GM19043 (cell line): ENCODE results near the gene RAB29.

Experiments used
- ATAC-seq: cut with Tn5 transposase; IDR thresholded peaks from one replicate; pipeline ENCODE4 v1.9.1; 2021; ENCODE audit warnings: low read depth; ENCODE audit not compliant: unreplicated experiment

Gene RAB29

DNA sequence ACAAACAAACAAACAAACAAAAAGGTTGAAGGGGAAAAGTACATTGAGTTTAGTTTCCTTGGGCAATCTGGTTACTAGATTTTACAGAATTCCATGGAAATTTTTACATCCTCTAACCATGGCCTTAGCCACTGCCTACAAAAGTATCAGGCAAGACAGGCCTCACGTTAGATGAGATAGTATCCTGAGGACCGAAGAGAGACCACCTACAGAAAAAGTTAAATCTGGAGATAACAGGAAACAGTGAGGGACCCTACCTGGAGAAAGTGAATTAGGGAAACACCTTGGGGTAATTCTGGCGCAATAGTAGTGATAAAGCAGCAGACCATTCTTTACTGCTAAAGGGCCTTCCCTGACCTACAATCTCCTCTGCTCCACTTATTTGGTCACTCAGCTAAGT, 8.7 kb downstream of the RAB29 start:
- no peak for ATAC-seq

- ATAC-seq: no peak
Measured at GRCh38 chr1:205766038-205766437, 9.2 kb downstream of the RAB29 start.

DNA sequence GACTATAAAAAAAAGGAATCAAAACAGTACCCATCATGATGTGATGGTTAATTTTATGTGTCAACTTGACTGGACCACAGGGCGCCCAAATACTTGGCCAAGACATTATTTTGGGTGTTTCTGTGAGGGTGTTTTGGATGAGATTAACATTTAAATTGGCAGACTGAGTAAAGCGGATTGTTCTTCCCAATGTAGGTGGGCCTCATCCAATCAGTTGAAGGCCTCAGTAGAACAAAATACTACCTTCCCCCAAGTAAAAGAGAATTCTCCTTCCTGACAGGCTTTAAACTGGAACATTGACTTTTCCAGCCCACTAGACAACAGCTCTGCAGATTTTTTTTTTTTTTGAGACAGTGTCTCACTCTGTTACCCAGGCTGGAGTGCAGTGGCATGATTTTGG, 10.7 kb downstream of the RAB29 start:
- ATAC-seq: no peak

DNA sequence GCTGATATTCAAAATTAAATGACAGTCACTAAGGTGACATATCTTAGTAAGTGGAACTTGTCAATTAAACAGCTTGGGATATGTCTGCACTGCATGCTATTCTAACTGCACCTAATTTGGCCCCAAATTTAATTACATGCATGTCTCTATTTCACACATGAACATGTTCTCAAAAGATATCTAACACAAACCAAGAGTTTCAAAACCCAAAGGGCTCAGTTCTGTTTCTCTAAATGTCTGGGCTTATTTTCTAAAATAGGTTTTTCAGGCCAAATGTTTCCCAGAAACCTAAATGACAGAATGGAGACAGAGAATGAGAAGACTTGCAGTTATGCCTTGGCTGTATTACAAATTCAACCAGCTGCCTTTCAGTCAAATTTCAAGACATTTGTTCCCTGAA, 11.3 kb downstream of the RAB29 start:
- ATAC-seq: no peak

- ATAC-seq: no peak
Measured at GRCh38 chr1:205760606-205761005, 14.7 kb downstream of the RAB29 start.

DNA sequence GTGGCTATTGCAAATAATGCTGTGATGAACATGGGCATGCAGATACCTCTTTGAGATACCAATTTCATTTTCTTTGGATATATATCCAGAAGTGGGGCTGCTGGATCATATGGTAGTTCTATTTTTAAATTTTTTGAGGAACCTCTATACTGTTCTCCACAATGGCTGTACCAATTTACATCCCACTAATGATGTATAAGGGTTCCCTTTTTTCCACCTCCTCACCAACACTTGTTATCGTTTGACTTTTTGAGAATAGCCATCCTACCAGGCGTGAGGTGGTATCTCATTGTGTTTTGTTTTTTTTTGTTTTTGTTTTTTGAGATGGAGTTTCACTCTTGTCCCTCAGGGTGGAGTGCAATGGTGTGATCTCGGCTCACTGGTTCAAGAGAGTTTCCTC, 18.7 kb downstream of the RAB29 start:
- no peak for ATAC-seq

GRCh38 chr1:205754857-205755256, 20.4 kb downstream of the RAB29 start:
- ATAC-seq: no peak

DNA sequence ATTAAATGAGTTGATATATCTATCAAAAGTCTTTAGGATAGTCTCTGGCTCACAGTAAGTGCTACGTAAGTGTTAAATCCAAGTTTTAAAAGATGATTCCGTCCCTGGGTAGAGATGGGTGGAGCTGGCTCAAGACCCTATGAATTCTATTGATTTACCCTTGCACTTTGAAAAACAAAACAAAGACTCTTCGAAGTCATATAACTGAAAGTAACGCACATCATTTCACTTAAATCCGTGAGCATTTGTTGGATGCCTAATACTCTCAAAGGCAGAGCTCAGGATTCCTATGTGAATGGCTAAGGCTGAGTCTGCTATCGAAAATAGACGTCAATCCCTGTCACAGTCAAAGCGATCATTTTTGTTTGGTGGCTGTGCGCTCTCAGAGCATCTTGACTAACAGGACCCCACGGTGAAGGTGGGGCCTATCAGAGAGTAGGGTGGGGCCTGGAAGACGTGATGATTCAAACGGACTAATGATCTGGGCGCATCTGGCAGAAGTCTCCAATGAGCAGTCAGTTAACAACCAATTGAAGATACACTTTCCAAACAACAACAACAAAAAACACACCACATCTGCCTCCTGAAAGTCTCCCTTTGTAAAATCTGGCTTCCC, 24.1 kb downstream of the RAB29 start:
- no peak for ATAC-seq

DNA sequence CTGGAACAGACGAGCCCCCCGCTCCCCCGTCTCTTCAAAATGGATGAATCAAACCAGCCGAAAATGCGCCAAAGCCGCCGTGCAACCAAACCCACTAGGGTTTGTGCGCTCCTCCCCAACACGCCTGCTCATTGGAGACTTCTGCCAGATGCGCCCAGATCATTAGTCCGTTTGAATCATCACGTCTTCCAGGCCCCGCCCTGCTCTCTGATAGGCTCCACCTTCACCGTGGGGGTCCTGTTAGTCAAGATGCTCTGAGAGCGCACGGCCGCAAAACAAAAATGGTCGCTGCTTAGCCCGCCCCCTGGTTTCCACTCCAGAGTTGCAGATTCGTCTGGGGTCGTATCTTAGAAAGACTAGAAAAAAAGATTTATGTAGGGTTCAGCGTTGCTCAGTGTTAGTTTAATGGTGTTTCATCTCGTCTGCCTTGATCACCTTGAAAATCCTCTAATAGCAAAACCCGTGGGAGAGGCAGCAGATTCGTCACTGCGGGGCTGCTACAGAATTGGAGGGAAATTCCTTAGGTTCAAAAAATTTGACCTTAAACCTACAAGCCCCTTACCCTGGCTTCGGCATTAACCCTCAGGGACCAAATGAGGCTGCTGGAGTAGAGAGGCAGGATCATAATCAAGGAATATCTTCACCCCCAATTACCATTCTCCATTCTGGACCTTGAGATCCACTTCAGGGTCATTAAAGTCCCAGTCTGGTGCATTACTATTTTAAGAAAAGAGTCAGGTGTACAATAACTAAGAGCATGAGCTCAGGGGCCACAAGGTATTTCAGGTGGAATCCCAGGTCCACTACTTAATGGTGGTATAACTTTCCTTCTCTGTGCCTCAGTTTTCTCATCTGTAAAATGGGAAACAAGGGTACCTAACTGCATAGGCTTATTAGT, 24.9 kb downstream of the RAB29 start, which contains the start of gene NUCKS1:
NUCKS1 (minus strand) TSS at position 45 of the 898 bp plus-strand sequence. CDS start 209 bp downstream, outside the sequence.
- peak; percentile 82 for ATAC-seq

DNA sequence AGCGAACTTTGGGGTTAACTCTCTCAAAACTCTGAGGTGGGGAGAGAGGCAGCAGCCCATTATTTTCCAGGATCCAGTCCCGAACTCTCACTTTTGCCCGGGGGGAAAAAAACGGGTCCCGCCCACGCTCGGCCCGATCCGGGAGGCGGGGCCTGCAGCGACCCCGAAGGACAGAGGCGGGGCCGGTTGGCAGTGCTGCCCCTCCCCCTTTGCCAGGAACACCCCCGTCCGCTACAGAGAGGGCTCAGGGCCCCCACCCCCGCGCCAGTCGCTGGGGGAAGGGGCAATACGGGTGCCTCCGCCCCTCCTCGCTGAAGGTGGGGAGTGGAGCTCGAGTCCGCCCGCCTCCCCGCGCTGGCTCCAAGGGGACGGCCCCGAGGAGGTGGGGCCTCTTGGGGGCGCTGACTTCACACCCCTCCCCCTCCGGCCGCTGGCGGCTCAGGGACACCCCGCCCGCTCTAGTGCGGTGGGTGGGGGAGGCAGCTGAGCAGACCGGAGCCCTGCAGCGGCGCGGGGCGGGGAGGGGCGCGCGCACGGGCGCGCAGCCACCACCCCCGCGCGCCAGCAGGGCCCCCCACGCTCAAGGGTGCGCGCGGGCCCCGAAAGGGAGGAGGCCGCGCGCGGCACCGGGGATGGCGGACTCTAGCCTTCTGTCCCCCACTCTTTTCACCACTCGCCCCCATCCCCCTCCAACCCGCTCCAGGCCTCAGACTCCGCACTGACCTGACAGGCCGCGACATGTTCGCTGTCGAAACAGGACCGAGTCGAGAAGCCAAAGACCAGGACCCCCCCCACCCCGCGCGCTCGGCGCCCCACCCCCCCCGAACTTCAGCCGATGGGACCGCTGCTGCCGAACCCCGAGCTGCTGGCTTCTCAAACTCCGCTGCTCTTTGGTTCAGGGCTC, 25.8 kb downstream of the RAB29 start:
- peak; percentile 67 for ATAC-seq

DNA sequence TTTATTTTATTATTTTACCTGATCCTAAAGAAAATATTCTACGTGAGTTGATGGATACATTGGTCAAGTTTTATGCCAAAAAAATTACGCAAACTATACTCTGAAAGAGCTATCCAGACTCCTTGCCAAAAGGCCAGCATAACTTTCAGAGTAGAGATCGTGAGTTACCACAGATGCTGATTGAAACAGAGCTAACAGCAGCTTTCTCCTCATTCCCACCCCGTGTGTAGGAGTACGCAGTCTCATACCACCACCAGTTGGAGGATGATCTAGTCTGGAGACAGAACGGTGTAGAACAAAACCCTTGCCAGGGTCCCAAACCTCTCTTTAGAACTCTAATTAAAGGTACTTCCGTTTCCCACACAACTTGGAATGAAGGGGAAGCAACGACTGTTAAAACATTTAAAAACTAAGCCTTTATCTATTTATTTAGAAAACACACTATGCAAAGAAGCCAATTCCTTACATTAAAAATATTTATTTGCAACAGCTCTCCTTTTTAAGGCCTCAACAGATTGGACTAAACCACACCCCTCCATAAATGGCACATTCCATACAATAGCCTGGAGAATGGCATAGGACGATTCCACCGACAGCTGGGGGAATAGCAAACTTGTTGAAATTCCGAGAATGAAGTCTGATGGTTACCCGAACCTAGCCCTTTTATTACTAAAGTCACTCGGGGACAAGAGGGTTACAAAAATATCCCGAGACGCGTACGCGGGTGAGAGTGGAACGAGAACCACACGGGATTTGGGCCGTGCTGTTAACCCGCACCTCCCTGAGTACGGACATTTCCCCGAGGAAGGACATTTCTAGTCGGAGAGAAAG, 26.7 kb downstream of the RAB29 start:
- ATAC-seq: peak; percentile 4

- ATAC-seq: no peak
Measured at GRCh38 chr1:205746757-205747412, 28.4 kb downstream of the RAB29 start.

DNA sequence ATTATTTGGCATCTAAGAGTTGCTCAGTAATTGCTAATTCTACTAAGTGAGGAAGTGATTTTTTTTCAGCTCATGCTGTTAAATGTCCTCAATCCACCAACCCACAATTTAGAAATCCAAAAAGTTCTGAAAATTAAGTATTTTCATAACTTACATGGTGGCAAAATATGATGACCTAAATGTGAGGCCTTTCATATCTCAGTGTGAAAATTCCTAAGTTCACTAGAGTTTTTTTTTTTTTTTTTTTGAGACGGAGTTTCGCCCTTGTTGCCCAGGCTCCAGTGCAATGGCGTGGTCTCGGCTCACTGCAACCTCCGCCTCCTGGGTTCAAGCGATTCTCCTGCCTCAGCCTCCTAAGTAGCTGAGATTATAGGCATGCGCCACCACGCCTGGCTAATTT, 30.9 kb downstream of the RAB29 start:
- no peak for ATAC-seq

DNA sequence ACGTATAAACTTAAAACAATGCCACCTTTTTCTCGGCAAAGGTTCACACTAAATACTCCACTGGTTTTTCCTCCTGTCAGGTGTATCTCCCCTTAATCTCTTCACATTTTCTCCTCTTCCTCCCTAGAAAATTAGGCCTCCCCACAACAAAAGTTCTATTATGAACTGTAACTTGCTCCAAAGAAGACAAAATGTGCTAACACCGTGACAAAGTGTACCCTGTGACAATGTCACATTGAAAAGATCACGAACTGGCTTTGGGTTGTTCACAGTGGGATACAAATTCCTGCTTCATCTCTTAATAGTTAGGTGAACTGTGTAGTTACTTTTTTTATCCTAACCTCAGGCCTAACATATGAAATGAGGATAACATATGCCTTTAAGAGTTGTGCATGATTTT, 31.3 kb downstream of the RAB29 start:
- ATAC-seq: no peak

GRCh38 chr1:205741681-205742080, 33.6 kb downstream of the RAB29 start:
- no peak for ATAC-seq

GRCh38 chr1:205739348-205740160, 35.7 kb downstream of the RAB29 start:
- ATAC-seq: no peak

DNA sequence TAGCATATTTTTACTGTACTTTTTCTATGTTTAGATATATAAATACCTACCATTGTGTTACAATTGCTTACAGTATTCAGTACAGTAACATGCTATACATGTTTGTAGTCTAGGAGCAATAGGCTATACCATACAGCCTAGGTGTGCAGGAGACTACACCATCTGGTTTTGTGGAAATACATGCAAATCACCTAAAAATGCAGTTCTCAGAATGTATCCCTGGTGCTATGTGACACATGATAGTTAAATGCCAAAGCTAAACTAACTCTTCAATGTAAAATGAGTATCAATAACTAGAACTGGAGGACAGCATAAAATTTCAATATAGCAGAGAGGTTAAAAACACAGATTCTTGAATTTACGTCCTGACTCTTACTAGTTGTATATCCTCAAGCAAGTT, 40.1 kb downstream of the RAB29 start:
- ATAC-seq: no peak

DNA sequence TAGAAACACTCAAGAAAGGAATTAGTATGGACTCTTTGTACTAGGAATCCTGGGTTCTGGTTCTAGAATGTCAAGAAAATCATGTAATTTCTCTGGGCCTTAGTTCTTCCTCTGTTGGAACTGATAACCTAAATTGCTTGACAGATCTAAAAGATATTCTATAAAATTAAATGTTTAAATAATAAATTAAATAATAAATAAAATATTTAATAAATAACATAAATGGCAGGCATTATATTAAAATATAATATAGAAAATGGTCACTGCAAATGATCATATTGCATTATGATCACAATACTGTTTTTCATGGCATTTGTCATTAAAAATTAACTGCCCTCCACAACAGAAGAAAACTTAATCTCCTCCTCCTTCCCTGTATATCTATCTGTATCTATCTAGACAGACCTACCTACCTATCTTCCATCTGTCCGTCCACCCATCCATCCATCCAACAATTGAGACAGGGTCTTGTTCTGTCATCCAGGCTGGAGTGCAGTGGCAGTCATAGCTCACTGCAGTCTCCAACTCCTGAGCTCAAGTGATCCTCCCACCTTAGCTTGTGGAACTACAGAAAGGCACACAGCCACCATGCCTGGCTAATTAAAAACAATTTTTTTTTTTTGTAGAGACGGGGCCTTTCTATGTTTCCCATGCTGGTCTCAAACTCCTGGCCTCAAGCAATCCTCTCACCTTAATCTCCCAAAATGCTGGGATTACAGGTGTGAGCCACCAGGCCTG, 41.7 kb downstream of the RAB29 start:
- ATAC-seq: no peak
